Ascending aorta (tissue), 2 donors: ENCODE results near the gene TMCC2. TPM values are rescaled to one million over a fixed set of nuclear protein-coding genes. Genes with fewer than 3 reads are reported as not detected.
A peak's percentile ranks its signal among the peaks of the same experiment; 100 is the strongest.

Experiments
- DNase-seq, 2 donors: peaks; one replicate each; pipeline ENCODE4 v3.0.0-alpha.2; 2019; ENCODE audit warnings: low spot score in 2 of 2
- H3K27ac ChIP-seq, 2 donors: fragments of 200-600 bp; sonication (generic); one replicate each; pipeline ENCODE4 v1.5.1; 2016 to 2017; ENCODE audit warnings: mild to moderate bottlenecking in 1 of 2
- H3K27me3 ChIP-seq: fragments of 200-600 bp; sonication (generic); one replicate; pipeline ENCODE4 v1.5.1; 2017
- H3K36me3 ChIP-seq, 2 donors: fragments of 200-600 bp; sonication (generic); one replicate each; pipeline ENCODE4 v1.5.1; 2016
- H3K4me1 ChIP-seq, 2 donors: fragments of 200-600 bp; sonication (generic); one replicate each; pipeline ENCODE4 v1.5.1; 2016 to 2017; ENCODE audit warnings: mild to moderate bottlenecking in 1 of 2
- H3K4me3 ChIP-seq, 2 donors: fragments of 200-600 bp; sonication (generic); one replicate each; pipeline ENCODE4 v1.5.1; 2016 to 2017; ENCODE audit warnings: mild to moderate bottlenecking in 1 of 2
- H3K9me3 ChIP-seq, 2 donors: fragments of 200-600 bp; sonication (generic); one replicate each; pipeline ENCODE4 v1.5.1; 2016
- CTCF ChIP-seq, 3 experiments: fragments of 200-600 bp in 2 of 3; fragments of 450-650 bp in 1 of 3; sonication (generic) in 2 of 3; IDR thresholded peaks; one replicate each; pipeline ENCODE4 v1.5.1; 2016 to 2019; ENCODE audit warnings: antibody characterized with exemption in 3 of 3, mild to moderate bottlenecking in 1 of 3, moderate library complexity in 1 of 3
- intact Hi-C: fragments of 100-400 bp; cut with DNase I; formaldehyde crosslinking; loops from one replicate; pipeline ENCODE4 v1.15.1; 2023
- total RNA-seq: library from RNA; depleted of rRNA; stranded (reverse); fragments of >200 nt; gene quantifications from one replicate; pipeline ENCODE4 v1.1.0, GENCODE V29; 2016

The TMCC2 gene
- total RNA-seq, 1 donor from 2014 or later, result 5.2 TPM

GRCh38 chr1:205283270-205284147 lies 55.8 kb downstream of the TMCC2 start:
- no peak for TF ChIP-seq CTCF (IDR thresholded peaks at IDR 0.05)
- Histone ChIP-seq H3K27ac (no peak overlapping the region), H3K9me3 (no peaks in the 10 kb centered on the region), H3K4me3 (no peak overlapping the region), H3K27me3 (no peaks in the 10 kb centered on the region), H3K36me3 (no peaks in the 10 kb centered on the region), H3K4me1 (no peaks in the 10 kb centered on the region)
- intact Hi-C loops, result no loop called here
- no peak for DNase-seq

GRCh38 chr1:205284420-205285144 lies 56.8 kb downstream of the TMCC2 start:
- H3K27ac ChIP-seq, result no peak overlapping the region
- TF ChIP-seq CTCF (IDR thresholded peaks at IDR 0.05), result no peak
- H3K4me1 ChIP-seq, result no peaks in the 10 kb centered on the region
- H3K4me3 ChIP-seq, result no peak overlapping the region
- no peaks in the 10 kb centered on the region for H3K27me3 ChIP-seq
- peak; percentile 82 to 89 for DNase-seq
- intact Hi-C loops, result no loop called here
- H3K36me3 ChIP-seq, result no peaks in the 10 kb centered on the region
- H3K9me3 ChIP-seq, result no peaks in the 10 kb centered on the region

- H3K4me3 ChIP-seq, result no peak overlapping the region
- H3K27me3 ChIP-seq, result no peaks in the 10 kb centered on the region
- no peak for DNase-seq
- intact Hi-C loops, result no loop called here
- no peak for TF ChIP-seq CTCF (IDR thresholded peaks at IDR 0.05)
- H3K36me3 ChIP-seq, result no peaks in the 10 kb centered on the region
- no peaks in the 10 kb centered on the region for H3K4me1 ChIP-seq
- H3K27ac ChIP-seq, result no peak overlapping the region
- H3K9me3 ChIP-seq, result no peaks in the 10 kb centered on the region
Measured at GRCh38 chr1:205285381-205286101, 57.8 kb downstream of the TMCC2 start.

- intact Hi-C loops, result no loop called here
- no peaks in the 10 kb centered on the region for H3K36me3 ChIP-seq
- no peak for DNase-seq
- no peak overlapping the region for H3K4me3 ChIP-seq
- no peaks in the 10 kb centered on the region for H3K9me3 ChIP-seq
- no peak for TF ChIP-seq CTCF (IDR thresholded peaks at IDR 0.05)
- no peaks in the 10 kb centered on the region for H3K27me3 ChIP-seq
- no peaks in the 10 kb centered on the region for H3K4me1 ChIP-seq
- H3K27ac ChIP-seq, result no peak overlapping the region
Measured at GRCh38 chr1:205286335-205286950, 58.7 kb downstream of the TMCC2 start.

GRCh38 chr1:205287076-205287475 lies 59.3 kb downstream of the TMCC2 start:
- H3K27ac ChIP-seq, result no peak overlapping the region
- intact Hi-C loops, result no loop called here
- DNase-seq, result no peak
- H3K4me3 ChIP-seq, result no peak overlapping the region
- TF ChIP-seq CTCF (IDR thresholded peaks at IDR 0.05), result no peak
- H3K36me3 ChIP-seq, result no peaks in the 10 kb centered on the region
- H3K4me1 ChIP-seq, result no peaks in the 10 kb centered on the region
- no peaks in the 10 kb centered on the region for H3K9me3 ChIP-seq
- no peaks in the 10 kb centered on the region for H3K27me3 ChIP-seq
